IPS-NIHi7 (cell line): ENCODE data around the gene TMCO2.
"Not testable (repeated sequence)": the region's sequence is repeated elsewhere in the genome, so short reads cannot be mapped to it uniquely, and the experiment has no call there.

Experiments
- DNase-seq: peaks from one replicate; pipeline ENCODE4 v3.0.0; 2012; ENCODE audit warnings: mixed read lengths; ENCODE audit errors: extremely low spot score

TMCO2 gene

GRCh38 chr1:40247655-40248054 is at the start of gene TMCO2:
Gene TMCO2, plus strand, starts transcription at chr1:40247937. Its CDS starts 57 bp downstream, at chr1:40247994.
- no peak for DNase-seq

- no peak for DNase-seq
These were observed 48.6 kb upstream of the TMCO2 start for GRCh38 chr1:40199126-40199525.

GRCh38 chr1:40204856-40205255 is 42.9 kb upstream of the TMCO2 start:
- DNase-seq: no peak

GRCh38 chr1:40210511-40211204 is 37.1 kb upstream of the TMCO2 start:
- DNase-seq: no peak

- DNase-seq: no peak
These were observed 29.4 kb upstream of the TMCO2 start for GRCh38 chr1:40218333-40218732.

GRCh38 chr1:40221471-40221905 is 26.2 kb upstream of the TMCO2 start:
- DNase-seq: not testable (repeated sequence)

GRCh38 chr1:40221977-40222772 is 25.6 kb upstream of the TMCO2 start:
- DNase-seq: no peak

GRCh38 chr1:40224040-40224439 is 23.7 kb upstream of the TMCO2 start:
- no peak for DNase-seq

- DNase-seq: no peak
These were observed 21.5 kb upstream of the TMCO2 start for GRCh38 chr1:40226192-40226591.

- no peak for DNase-seq
These were observed 15.3 kb upstream of the TMCO2 start for GRCh38 chr1:40232444-40232843.

- DNase-seq: no peak
These were observed 8.1 kb upstream of the TMCO2 start for GRCh38 chr1:40239626-40240025.

GRCh38 chr1:40240390-40240789 is 7.3 kb upstream of the TMCO2 start:
- no peak for DNase-seq

GRCh38 chr1:40241362-40241761 is 6.4 kb upstream of the TMCO2 start:
- no peak for DNase-seq

- no peak for DNase-seq
These were observed 4.4 kb upstream of the TMCO2 start for GRCh38 chr1:40243351-40243750.

GRCh38 chr1:40244138-40244744 is 3.5 kb upstream of the TMCO2 start:
- no peak for DNase-seq

- no peak for DNase-seq
These were observed 2.1 kb upstream of the TMCO2 start for GRCh38 chr1:40245686-40246085.

GRCh38 chr1:40248412-40248811 is 675 bp downstream of the TMCO2 start:
- DNase-seq: no peak

GRCh38 chr1:40251456-40251855 is 3.7 kb downstream of the TMCO2 start:
- DNase-seq: no peak

GRCh38 chr1:40252601-40253000 is 4.9 kb downstream of the TMCO2 start:
- DNase-seq: no peak

- DNase-seq: no peak
These were observed 7.5 kb downstream of the TMCO2 start for GRCh38 chr1:40255231-40255630.

GRCh38 chr1:40256401-40257084 is 8.8 kb downstream of the TMCO2 start:
- no peak for DNase-seq

GRCh38 chr1:40257313-40257687 is 9.6 kb downstream of the TMCO2 start:
- no peak for DNase-seq
